HEK293T (cell line): ENCODE data around the gene SYDE1.
"Not testable (repeated sequence)": the region's sequence is repeated elsewhere in the genome, so short reads cannot be mapped to it uniquely, and the experiment has no call there.

Experiments
- CTCF ChIA-PET: fragments of 350-600 bp; formaldehyde crosslinking; extraction: SDS; loops from one replicate; lab custom pipeline; 2021; ENCODE audit warnings: antibody characterized with exemption, inconsistent platforms; lab: Yijun Ruan, JAX
- POLR2A ChIA-PET: fragments of 350-600 bp; formaldehyde crosslinking; extraction: SDS; loops from one replicate; lab custom pipeline; 2020; ENCODE audit warnings: antibody characterized with exemption, inconsistent platforms; lab: Yijun Ruan, JAX
- DNase-seq: peaks from one replicate; pipeline ENCODE4 v3.0.0; 2012; ENCODE audit warnings: mixed read lengths; ENCODE audit errors: extremely low spot score
- ARNT ChIP-seq: fragments of 450-650 bp; IDR thresholded peaks from 2 replicates; pipeline ENCODE4 v1.6.1; 2017; ENCODE audit warnings: mild to moderate bottlenecking
- BHLHE40 ChIP-seq: fragments of 450-650 bp; IDR thresholded peaks from 2 replicates; pipeline ENCODE4 v1.6.1; 2016; ENCODE audit warnings: mild to moderate bottlenecking, moderate library complexity, borderline replicate concordance
- CTBP1 ChIP-seq: fragments of 450-650 bp; IDR thresholded peaks from 2 replicates; pipeline ENCODE4 v1.6.1; 2016; ENCODE audit warnings: borderline replicate concordance
- ELF4 ChIP-seq: fragments of 450-650 bp; IDR thresholded peaks from 2 replicates; pipeline ENCODE4 v1.6.1; 2017; ENCODE audit warnings: antibody characterized with exemption
- FOXA1 ChIP-seq: fragments of 450-650 bp; IDR thresholded peaks from 2 replicates; pipeline ENCODE4 v1.6.1; 2016; ENCODE audit warnings: mild to moderate bottlenecking
- FOXK2 ChIP-seq: fragments of 450-650 bp; IDR thresholded peaks from 2 replicates; pipeline ENCODE4 v1.6.1; 2016; ENCODE audit warnings: mild to moderate bottlenecking
- FOXM1 ChIP-seq: fragments of 450-650 bp; IDR thresholded peaks from 2 replicates; pipeline ENCODE4 v1.6.1; 2017; ENCODE audit warnings: mild to moderate bottlenecking, borderline replicate concordance
- HDGF ChIP-seq: fragments of 450-650 bp; IDR thresholded peaks from 2 replicates; pipeline ENCODE4 v1.6.1; 2017; ENCODE audit warnings: antibody characterized with exemption, borderline replicate concordance
- L3MBTL2 ChIP-seq: fragments of 450-650 bp; conservative IDR thresholded peaks from 2 replicates; pipeline ENCODE4 v1.6.1; 2016; ENCODE audit warnings: mild to moderate bottlenecking
- LEF1 ChIP-seq: fragments of 450-650 bp; IDR thresholded peaks from 2 replicates; pipeline ENCODE4 v1.6.1; 2017; ENCODE audit warnings: mild to moderate bottlenecking, borderline replicate concordance
- NFRKB ChIP-seq: fragments of 450-650 bp; IDR thresholded peaks from 2 replicates; pipeline ENCODE4 v1.6.1; 2016; ENCODE audit warnings: mild to moderate bottlenecking, moderate library complexity
- SP1 ChIP-seq: fragments of 450-650 bp; IDR thresholded peaks from 2 replicates; pipeline ENCODE4 v1.6.1; 2017
- SUZ12 ChIP-seq: fragments of 450-650 bp; IDR thresholded peaks from 2 replicates; pipeline ENCODE4 v1.6.1; 2016; ENCODE audit warnings: mild to moderate bottlenecking
- TARDBP ChIP-seq: fragments of 450-650 bp; IDR thresholded peaks from 2 replicates; pipeline ENCODE4 v1.6.1; 2016
- ZNF384 ChIP-seq: fragments of 450-650 bp; IDR thresholded peaks from 2 replicates; pipeline ENCODE4 v1.6.1; 2016
- TF ChIP-seq, protein P1 (sequence below): fragments of 450-650 bp; IDR thresholded peaks from 2 replicates; pipeline ENCODE4 v1.6.1; 2016

The SYDE1 gene

DNA sequence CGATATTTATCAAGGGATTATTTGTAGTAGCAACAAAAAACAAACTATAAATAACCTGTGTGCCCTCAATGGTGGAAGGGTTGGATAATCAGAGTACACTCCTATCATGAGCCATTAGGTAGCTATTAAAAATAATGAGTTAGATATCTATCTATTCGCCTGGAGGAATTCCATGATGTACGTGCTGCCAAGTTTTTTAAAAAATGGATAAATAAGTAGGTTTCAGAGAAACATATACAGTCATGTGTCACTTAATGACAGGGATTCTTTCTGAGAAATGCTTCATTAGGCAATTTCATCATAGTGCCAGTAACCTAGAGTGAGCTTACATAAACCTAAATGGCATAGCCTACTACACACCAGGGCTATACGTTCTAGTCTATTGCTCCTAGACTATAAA, 31.4 kb upstream of the SYDE1 start:
- ChIA-PET CTCF (no interaction called here), POLR2A (no interaction called here)
- DNase-seq, result no peak
- TF ChIP-seq TARDBP (no peak), SP1 (no peak), L3MBTL2 (no peak), BHLHE40 (no peak), ARNT (no peak), SUZ12 (no peak), FOXA1 (no peak), CTBP1 (no peak), LEF1 (no peak), FOXM1 (no peak), ELF4 (no peak), ZNF384 (no peak), FOXK2 (no peak), HDGF (no peak)
- TF ChIP-seq, protein P1, sequence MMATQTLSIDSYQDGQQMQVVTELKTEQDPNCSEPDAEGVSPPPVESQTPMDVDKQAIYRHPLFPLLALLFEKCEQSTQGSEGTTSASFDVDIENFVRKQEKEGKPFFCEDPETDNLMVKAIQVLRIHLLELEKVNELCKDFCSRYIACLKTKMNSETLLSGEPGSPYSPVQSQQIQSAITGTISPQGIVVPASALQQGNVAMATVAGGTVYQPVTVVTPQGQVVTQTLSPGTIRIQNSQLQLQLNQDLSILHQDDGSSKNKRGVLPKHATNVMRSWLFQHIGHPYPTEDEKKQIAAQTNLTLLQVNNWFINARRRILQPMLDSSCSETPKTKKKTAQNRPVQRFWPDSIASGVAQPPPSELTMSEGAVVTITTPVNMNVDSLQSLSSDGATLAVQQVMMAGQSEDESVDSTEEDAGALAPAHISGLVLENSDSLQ, result no peak

DNA sequence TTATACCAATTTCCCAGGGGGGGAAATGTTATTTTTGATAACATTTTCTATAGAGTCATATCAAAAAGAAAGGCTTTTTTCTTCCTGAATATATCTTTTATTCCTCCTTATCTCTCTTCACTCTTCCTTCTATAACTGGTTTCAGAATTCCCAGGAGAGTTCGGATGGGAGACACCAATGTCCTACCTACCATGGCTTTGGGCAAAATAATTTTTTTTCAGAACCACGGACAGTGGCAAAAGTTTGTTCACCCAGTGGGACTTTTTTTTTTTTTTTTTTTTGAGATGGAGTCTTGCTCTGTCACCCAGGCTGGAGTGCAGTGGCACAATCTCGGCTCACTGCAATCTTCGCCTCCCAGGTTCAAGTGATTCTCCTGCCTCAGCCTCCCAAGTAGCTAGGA, 27.2 kb upstream of the SYDE1 start:
- POLR2A ChIA-PET, DNase-seq, CTCF ChIA-PET: not testable (repeated sequence)

DNA sequence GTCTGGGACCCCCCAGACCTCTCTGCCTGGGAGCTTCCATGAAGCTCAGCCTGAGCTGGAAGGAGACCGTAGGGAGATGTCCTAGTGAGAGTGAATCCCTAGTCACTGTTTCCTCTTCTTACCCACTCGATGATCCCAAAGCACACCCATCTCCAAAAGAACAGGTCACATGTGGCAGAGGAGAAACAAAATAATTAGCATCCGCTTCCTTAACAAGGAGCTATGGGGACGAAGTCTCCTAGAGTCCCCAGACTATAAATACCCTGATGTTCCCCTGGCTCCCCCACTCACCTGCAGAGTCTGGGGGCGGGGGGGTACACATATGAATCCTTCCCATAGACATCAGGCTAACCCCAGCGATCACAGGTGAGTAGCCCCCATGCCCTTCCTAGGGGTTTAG, 25.3 kb upstream of the SYDE1 start, which contains the start of gene OR1I1:
Gene OR1I1, plus strand, starts transcription at position 301 of the 400 bp plus-strand sequence. CDS start 4,855 bp downstream, outside the sequence.
- POLR2A ChIA-PET, result no interaction called here
- TF ChIP-seq L3MBTL2 (no peak), ARNT (no peak), SP1 (no peak), FOXM1 (no peak), ELF4 (no peak), NFRKB (no peak), BHLHE40 (no peak), TARDBP (no peak), LEF1 (no peak), SUZ12 (no peak), CTBP1 (no peak), FOXA1 (no peak), ZNF384 (no peak), FOXK2 (no peak), HDGF (no peak)
- TF ChIP-seq, protein P1, result no peak
- no peak for DNase-seq
- CTCF ChIA-PET, result interaction anchor here (0.6 to 2.4 kb wide), 3 partner anchors 9 to 480 kb away, joined by 3 to 8 read pairs (median 4); no protein-coding TSS in a partner anchor

DNA sequence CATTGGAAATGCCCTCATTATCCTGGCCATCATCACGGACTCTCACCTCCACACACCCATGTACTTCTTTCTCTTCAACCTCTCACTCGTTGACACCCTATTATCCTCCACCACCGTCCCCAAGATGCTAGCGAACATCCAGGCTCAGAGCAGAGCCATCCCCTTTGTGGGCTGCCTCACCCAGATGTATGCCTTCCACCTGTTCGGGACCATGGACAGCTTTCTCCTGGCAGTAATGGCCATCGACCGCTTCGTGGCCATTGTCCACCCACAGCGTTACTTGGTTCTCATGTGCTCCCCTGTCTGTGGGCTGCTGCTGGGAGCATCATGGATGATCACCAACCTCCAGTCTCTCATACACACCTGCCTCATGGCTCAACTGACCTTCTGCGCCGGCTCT, 20.0 kb upstream of the SYDE1 start:
- TF ChIP-seq L3MBTL2 (no peak), ZNF384 (no peak), FOXK2 (no peak), ELF4 (no peak), CTBP1 (no peak), BHLHE40 (no peak), FOXA1 (no peak), SP1 (no peak), ARNT (no peak), LEF1 (no peak), HDGF (no peak), NFRKB (no peak), FOXM1 (no peak), SUZ12 (no peak), TARDBP (no peak)
- TF ChIP-seq, protein P1, result no peak
- DNase-seq, result no peak
- ChIA-PET CTCF (no interaction called here), POLR2A (no interaction called here)

DNA sequence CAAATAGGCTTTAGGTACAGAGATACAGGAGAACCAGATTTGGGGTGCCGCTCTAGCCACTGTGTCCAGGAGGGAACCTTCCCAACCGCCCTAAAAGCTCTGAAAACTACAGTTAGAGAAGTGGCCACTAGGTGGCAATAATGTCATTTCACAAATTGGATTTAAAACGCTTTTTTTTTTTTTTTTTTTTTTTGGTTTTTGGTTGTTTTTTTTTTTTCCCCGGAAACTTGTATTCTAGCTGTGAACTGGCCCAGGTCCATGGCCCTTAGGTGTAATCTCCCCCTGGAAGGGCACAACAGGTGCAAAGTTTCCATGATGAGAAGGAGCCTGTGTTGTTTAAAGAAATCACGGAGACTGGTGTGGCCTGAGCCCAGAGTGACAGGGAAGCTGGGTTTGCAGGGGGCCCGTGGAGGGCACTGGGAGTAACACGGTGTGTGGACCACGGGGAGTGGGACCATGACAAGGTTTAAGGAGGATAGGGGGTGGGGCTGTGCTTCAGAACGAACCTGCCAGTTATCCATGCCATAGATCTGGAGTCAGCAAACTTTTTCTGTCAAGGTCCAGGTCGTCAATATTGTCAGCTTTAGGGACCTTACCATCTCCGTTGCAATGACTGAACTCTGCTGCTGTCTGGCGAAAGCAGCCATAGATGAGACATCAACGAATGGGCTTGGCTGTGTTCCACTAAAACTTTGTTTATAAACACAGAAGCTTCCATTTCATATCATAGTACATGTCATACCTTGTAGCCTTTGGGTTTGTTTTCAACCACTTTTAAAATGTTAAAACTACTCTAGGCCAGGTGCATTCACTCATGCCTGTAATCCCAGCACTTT, 15.1 kb upstream of the SYDE1 start:
- POLR2A ChIA-PET, result interaction anchor here (0.9 to 1.3 kb wide), 3 partner anchors 9 to 19 kb away, joined by 3 to 6 read pairs (median 3); partner anchors contain the start of gene SYDE1
- peak; percentile 39 for DNase-seq

More for the DNA sequence above, 15.1 kb upstream of the SYDE1 start:
- TF ChIP-seq, protein P1, result no peak
- TF ChIP-seq SP1 (no peak), ARNT (no peak), L3MBTL2 (no peak), CTBP1 (no peak), FOXK2 (no peak), ZNF384 (peak; percentile 96), NFRKB (no peak), ELF4 (no peak)
- CTCF ChIA-PET, result interaction anchor here (0.6 to 2.1 kb wide), 10 partner anchors 8 to 80 kb away, joined by 3 to 16 read pairs (median 4); partner anchors contain the start of gene OR1I1
